T-helper 9 cell (primary cell): Measurements from ENCODE around the gene NELL1.

Experiments used
- DNase-seq: peaks from one replicate; pipeline ENCODE4 v3.0.0-alpha.2; 2020

The NELL1 gene

DNA sequence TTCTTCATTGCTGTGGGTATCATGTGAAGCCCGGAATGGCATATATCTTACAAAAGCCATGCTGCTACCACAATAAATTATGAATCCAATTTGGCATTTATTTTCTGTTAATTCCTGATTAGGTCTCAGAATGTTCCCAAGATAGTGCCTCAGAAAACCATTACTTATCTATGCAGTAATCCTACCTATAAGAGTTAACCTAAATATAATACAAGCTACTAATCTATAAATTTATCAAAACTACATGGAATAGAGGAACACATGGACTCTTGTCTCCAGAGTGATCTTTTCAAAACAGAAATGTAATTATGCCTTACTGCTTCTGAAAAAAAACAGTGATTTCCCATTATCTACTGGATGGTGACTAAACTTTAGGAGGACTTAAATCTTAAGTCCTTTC is 835.7 kb downstream of the NELL1 start:
- DNase-seq, result no peak

GRCh38 chr11:21511835-21512440 is 842.6 kb downstream of the NELL1 start:
- DNase-seq, result no peak

DNA sequence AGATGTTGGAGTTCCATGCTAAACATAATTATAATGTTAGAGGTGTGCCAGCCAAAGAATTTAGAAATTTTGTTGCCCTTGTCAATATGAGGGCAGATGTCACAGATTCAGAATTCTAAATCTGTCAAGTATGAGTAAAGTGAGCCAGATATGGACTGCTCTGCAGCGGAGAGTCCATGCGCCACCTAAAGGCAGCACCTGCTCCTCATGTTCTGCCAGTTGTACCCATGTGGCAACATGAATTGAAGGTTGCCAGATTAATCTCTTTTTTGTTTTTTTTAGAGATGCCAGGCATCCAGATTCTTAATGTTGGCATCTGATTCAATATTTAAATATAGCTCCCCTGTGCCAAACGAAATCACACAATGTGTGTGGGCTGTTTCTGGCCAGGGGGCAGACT is 844.9 kb downstream of the NELL1 start:
- DNase-seq, result no peak

- DNase-seq, result no peak
Observed at GRCh38 chr11:21520244-21520643, 850.9 kb downstream of the NELL1 start.

GRCh38 chr11:21529187-21529586 is 859.8 kb downstream of the NELL1 start:
- no peak for DNase-seq

GRCh38 chr11:21534288-21534687 is 864.9 kb downstream of the NELL1 start:
- no peak for DNase-seq

- DNase-seq, result no peak
Observed at GRCh38 chr11:21537980-21538379, 868.6 kb downstream of the NELL1 start.

DNA sequence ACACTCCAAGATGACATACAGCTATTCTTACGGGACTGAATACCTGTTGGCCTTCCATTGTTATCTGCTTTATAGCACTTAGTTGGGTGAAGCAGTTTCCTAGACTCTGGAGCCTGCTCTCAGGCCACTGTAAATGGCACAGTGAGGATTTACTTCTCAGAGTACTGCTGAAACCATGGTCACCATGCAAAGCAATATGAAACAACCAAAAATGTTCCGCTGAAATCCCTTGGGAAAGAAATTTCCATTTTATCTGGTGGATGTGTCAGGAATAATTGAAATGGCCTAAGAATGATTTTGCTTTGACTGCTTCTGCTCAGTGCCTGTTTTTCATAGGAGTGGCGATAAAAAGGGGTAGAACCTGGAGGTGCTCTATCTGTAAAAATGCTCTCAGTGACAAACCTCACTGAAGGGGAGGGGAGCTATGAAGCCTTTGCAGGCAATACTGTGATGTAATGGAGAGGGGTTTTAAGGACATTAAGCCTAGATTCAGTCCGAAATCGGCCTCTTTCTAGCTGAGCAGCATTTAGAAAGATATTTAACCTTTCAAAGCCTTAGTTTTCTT is 871.9 kb downstream of the NELL1 start:
- DNase-seq, result no peak

GRCh38 chr11:21543901-21544300 is 874.5 kb downstream of the NELL1 start:
- no peak for DNase-seq

- no peak for DNase-seq
Observed at GRCh38 chr11:21545699-21546098, 876.3 kb downstream of the NELL1 start.

- no peak for DNase-seq
Observed at GRCh38 chr11:21546703-21547102, 877.3 kb downstream of the NELL1 start.

GRCh38 chr11:21552911-21553310 is 883.5 kb downstream of the NELL1 start:
- no peak for DNase-seq

GRCh38 chr11:21553795-21554194 is 884.4 kb downstream of the NELL1 start:
- DNase-seq, result no peak

- DNase-seq, result no peak
Observed at GRCh38 chr11:21554284-21554683, 884.9 kb downstream of the NELL1 start.

- DNase-seq, result no peak
Observed at GRCh38 chr11:21556926-21557325, 887.5 kb downstream of the NELL1 start.

DNA sequence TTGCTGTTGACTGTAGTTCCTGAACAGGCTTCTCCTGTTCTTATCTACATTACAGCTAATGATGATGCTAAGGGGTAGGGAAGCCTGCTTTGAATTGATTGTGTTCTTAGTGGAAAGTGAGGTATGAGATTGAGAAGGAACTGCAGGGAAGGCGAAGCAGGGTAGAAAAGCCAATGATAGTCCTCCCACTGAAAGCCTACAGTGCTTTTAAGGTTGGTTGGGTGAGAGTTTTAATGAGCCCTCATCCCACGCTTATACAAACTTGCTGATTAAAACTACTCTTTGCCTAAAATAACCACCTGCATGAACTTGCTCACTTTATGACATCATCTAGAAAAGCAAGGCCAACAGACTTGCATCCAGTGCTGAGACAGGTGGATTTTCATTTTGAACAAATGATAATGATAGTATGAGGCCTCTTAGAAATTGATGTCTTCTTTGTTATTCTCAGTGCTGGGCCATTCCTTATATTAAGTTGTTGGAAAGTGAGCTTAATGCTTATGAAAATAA is 891.1 kb downstream of the NELL1 start:
- DNase-seq, result no peak

DNA sequence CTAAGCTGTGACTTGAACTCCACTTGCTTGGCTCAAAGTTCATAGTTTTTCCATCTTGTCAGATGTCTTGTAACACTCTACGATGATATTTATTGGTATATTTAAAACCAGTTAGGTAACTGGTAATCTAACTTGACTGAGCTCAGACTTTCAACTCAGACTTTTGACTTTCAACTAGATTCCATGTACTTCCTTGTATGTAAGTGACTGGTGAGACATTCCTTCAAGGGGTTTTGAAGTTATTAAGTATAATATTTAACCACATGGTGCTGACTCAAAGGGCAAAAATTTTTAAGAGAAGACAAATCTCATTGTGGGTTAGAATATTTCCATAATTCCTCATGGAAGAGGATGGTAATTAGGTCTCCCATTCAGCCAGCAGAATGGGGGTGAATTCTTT is 892.2 kb downstream of the NELL1 start:
- no peak for DNase-seq

DNA sequence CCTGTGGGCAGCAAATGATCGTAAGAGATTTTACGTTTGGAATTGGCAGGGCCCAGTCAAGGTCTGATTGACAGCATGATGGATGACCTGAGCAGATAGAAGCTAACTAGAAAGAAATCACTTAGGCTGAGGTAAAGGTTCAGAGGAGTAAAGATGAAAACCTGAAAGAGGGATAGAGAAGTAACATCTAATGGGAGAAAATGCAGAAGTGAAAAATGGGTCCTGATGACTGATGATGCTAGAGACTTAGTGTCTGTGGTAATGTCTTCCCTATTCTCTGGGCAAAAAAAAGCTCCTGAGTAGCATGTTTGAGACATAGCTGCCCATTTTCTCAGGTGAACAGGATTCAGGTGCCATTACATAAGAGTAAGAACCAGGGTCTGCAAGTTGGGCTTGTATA is 894.7 kb downstream of the NELL1 start:
- DNase-seq, result no peak

GRCh38 chr11:21564833-21565682 is 895.7 kb downstream of the NELL1 start:
- DNase-seq, result no peak

DNA sequence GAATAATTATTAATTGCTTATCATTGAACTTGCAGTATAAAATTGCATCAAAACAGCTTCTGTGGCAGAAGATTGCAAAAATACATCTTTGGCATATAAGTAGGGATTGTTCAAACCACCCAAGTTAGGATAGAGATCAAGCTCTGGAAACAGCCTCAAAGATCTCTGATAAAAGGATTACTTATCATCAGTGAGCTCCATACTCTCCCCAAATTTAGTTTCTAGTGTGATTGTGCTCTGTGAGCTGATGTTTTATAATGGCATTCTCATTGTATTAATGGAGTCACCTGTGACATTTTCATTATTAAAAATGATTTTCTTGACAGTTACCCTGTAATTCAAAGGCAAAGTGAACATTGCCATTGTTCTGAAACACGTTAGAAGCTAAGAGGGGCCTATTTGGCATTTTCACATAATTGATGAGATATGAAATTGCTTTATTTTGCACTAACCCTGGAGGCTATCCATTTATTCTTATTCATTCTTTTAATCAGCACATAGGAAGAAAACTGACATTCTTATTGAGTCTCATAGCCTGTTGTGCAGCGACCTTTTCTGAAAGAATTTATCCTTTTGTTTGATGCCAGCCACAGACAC is 897.2 kb downstream of the NELL1 start:
- DNase-seq, result no peak

GRCh38 chr11:21567645-21568290 is 898.4 kb downstream of the NELL1 start:
- no peak for DNase-seq

- DNase-seq, result no peak
Observed at GRCh38 chr11:21572210-21572609, 902.8 kb downstream of the NELL1 start.

DNA sequence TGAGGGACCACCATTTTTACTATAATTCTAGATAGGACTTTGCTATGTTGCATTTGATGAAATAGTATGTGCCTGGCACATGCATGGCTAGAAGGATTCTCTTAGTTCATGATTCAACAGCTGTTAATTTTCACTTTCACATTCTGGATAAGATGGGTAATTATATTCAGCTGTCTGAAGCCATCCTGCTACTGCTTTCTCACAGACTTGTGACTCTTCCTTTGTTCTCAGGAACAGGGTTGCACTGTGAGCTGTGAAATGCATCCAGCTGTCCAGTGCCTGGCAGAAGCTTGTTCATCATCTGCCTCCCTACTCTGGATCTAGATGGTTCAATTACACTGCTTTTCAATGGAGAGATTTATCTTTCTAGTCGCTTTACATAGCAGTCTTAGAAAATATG is 913.4 kb downstream of the NELL1 start:
- no peak for DNase-seq
